Dermis microvascular lymphatic vessel endothelial cell (primary cell): ENCODE data around the gene SLC6A20. TPM values are rescaled to one million over a fixed set of nuclear protein-coding genes. Genes with fewer than 3 reads are reported as not detected.

Source experiments
- DNase-seq, 2 donors: peaks; one replicate each; pipeline versions ENCODE4 v3.0.0 to v3.0.0-alpha.2; 2010; ENCODE audit warnings: low read depth in 2 of 2
- total RNA-seq: library from RNA; depleted of rRNA; stranded (reverse); fragments of >200 nt; gene quantifications from 2 replicates; pipeline ENCODE4 v1.2.1, GENCODE V29; 2014

Gene SLC6A20
- total RNA-seq, 1 donor from 2014 or later: not detected

DNA sequence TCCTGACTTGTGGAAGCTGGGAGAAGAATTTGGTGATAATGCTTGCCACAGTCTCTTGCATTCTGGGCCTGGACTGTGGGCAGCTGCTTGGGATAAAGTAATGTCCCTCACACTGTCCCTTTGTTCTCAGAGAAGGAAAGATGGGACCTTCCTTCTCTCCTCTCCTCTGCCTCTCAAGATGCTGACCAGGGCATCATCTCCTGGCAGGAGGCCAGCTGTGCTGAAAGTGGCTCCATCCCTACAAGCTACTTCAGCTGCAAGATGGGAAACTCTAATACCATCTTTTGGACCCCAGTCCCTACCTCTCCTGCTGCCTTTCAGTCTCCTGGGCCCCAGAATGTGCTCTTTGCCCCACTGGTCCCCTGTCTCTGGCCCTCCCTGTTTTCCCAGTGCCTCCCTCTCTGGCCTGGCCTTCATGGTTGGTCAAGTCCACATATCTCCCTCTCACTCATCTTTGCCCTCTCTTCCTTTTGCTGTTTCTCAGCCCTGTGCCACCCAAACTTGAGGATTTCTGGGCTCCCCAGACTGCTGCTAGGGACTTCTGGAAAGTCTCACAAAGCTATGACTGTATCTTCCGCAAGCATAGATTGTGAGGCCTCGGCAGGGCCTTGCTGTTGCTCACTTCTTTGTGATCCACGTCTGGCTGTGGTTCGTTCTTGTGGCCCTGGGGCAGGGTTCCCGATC, 7.1 kb upstream of the SLC6A20 start:
- DNase-seq: no peak

DNA sequence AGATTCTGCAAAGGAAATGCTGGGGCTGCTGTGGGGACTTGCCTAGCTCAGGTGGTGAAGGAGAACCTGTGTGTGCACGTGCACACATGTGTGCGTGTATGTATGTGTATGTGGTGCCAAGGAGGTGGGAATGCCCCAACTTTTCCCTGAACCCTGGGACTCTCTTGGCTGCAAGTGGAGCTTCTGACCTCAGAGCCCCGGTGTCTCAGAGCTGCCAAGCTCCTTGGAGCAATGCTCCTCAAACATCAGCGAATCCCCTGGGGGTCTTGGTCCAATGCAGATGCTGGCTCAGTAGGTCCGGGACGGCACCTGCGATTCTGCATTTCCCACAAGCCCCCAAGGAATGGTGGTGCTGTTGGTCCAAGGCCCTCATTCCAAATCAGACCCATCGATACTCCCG, 5.8 kb upstream of the SLC6A20 start:
- no peak for DNase-seq

DNA sequence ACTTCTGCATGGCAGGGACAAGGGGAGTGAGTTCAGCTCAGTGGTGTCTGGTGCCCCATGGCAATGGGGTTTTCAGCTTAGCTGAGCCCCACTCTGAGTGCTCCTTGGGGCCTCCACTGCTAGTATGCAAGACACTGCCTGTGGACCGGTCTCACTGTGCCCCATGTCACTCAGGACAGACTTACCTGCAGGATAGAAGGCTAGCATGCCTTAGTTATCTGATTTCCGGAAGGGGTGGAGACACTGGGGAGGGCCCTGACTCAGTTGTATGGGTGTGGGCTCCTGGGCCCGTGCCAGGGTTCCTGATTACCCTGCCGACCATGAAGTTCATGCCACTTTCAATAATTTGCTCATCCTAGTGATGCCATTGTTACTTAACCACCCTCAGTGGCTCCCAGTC, 4.3 kb upstream of the SLC6A20 start:
- no peak for DNase-seq

DNA sequence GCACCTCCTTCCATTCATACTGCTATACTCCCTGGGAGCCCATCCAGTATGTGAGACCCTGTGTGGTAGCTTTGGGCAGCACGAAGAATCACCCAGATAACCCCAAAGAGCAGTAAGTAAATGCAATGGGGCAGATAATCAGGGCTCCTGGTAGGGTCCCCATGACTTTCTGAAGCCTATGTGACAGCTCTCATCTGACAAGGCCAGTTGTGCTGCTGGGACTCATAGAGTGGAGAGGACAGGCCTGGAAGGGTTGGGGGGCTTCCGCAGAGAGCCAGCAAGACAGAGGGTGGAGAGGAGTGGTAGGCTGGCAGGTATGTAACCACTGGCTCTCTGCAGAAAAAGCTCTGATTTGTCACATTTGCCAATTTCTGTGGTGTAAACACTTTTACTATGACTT, 3.2 kb upstream of the SLC6A20 start:
- DNase-seq: no peak

DNA sequence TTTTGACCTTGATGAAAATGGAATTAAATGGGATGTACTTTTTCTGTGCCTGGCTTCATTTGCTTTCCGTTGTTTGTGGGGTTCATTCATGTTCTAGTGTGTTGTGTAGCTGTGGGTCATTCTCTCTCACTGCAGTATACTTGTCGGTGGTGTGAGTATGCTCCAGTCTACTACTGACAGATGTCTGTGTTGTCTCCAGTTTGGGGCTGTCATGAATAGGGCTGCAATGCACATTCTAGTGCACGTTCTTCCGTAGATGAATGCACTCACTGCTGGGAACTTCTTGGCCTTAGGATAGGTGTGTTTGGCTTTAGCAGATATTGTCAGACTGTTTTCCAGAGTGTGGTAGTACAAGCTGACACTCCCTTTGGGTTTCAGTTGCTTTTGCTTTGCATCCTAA, 1.7 kb upstream of the SLC6A20 start:
- DNase-seq: no peak

DNA sequence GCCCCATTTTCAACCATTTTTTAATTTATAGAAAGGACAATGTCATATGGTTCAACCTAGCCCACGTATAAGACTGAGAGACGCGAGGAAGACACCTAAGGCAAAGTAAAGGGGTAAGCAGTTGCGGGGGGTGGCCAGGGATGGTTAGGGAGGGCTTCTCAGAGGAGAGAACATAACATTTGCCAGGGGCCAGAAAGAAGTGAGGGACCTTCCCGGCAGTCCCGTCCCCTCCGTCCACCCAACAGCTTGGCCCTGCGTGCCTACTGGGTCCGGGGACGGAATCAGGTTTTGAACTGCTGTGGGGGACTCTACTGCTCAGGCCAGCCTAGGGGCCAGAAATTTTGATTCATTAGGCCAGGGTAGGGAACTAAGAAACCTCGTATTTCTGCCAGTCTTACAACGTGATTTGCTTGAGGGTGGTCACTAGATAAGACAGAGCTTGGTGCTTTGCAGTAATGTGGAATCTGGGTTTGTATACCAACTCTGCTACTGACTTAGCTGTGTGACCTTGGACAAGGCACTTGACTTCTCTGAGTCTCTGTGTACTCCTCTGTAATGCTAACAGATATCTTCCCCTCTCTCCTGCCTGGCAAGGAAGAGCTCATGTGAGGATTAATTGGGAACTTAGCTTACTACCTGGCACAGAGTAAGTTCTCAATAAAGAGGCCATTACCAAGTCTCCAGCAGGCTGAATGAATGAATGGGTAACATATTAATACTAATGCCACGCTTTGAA, 734 bp upstream of the SLC6A20 start:
- no peak for DNase-seq

DNA sequence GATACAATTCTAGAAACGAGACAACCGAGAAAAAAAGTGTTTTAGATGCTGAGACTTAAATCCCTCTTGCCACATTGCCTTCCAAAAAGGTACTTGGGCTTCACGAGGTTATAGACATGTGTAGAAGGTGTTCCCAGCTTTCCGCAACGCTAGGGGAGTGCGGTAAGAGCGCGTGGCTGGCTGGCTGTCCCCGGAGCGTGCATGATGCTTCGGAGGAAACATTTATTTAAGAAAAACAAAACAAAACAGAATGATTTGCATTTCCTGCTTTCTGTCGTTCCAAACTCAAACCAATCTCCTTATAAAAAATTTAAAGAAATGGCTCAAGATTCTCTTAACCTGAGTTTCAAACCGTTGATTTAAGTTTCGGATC, 841 bp downstream of the SLC6A20 start:
- no peak for DNase-seq

DNA sequence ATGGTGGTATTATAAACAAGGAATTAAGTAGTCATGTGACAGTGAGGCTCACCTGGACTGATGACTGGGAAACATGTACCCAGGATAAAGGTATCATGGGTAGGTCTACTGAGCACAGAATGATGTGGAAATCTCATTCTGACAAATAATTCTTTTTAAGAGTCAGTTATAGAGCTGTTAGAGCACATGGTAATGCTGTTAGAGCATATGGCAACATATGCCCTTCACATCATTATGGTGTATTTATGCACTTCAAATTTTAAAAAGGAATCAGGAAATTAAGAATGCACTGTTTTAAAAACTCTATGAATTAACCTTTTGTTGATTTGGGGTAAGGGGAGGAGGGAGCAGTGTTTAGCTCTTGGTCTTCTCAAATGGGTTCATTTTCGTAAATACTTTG, 1.7 kb downstream of the SLC6A20 start:
- DNase-seq: no peak

DNA sequence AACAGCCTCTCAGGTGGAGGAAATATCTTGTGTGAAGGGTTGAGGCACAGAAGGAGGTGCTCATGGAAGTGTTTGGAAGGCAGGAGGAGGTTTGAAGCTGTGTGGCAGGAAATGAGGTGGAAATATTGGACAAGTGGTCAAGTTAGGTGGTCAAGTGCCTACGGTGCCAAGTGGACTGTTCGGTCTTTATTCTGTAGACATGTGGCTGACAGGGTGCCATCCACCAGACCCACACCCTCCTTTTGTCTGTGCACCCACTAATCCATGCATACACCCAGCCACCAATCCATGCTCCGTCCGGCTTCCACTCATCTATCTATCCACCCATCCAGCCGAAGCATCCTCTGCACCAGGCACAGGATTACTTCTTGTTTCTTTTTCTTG, 2.2 kb downstream of the SLC6A20 start:
- no peak for DNase-seq

DNA sequence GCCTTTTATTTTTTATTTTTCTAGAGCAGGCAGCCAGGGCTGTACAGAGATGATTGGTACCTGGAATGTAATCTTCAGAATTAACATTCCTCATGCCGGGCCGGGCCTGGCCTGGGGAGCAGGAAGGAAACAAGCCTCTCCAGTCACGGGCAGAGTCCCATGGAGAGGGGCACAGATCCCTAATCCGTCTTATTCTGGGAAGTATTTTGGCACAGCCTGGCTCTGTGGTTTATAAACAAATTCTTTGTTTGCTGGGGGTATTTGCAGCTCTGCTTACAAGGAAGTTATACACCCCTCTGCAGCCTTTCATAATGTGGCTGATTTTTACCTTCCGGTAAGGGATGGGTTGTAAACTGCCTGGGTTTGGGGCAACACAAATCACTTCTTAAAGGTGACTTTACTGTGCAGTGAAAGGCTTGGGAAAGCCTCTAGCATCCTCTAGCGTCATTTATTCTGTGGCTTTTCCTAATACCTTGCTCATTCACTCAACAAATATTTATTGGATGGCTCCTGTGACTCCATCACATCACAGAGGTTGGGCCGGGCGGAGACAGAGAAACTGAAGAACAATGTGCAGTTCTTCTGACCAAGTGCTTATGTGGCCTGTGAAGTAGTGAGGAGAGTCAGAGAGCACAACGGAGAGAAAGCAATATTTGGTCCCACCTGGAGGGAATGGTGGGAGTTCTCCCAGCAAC, 2.7 kb downstream of the SLC6A20 start:
- DNase-seq: no peak

DNA sequence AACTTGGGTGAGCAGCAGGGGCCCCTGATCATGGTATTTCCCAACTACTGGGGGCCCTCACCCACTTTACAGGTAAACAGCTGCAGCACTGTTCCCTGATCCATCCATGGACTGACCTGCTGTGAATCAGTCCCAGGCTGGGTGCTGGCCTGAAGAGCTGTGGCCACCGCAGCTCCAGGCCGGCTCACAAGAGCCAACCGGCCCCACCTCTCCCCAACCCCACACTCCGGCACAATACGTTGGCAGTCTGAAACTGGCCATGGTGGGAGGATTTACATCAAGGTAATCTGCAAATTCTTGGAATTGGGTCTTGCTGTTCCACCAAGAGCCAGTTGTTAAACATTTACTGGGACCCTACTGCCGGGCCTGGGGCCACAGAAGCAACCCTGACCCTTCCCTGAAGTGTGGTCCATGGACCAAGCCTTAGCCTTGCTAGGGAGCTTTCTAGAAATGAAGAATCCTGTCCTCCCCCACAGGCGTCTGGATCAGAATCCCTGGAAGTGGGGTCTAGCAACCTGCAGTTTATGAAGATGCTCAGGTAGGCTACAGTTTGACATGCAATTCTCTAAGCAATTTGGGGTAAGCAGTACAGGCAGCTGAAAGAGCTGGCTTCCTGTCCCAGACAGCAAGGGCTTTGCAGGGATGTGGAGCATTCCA, 3.7 kb downstream of the SLC6A20 start:
- DNase-seq: no peak

DNA sequence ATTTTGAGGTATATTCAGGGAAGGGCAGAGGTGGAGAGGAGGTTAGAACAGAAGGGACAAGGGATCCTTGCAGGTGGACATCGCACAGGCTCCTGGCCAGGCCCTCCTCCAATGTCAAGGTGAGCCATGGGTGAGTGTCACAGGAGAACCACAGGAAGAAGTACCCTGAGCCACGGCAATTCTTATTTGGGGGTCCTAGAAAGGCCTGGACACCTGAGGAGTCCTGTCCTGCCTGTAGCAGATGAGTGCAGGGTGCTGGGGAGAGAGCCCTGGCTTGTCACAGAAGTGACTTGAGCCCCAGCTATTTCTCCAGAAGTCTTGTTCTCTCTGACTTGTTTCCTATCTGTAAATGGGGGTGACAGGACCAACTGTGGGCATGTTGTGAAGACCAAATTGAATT, 4.3 kb downstream of the SLC6A20 start:
- DNase-seq: no peak

DNA sequence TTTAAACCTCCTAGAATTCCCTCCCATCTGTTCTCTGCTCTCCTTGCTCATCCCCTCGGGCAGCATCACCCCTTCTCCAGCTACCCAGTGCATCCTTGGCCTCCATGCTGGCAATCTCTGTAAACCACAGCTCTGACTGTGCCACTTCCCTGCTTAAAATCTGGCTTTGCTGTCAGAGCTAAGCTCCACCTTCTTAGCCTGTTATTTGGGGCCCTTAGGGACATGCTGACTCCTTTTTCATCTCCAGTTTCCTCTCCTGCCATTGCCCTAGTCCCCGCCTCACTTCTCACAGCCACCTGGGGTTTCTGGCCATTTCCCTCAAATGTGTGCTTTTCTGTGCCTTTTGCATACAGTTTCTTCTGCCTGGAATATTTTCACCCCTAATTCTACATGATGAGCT, 5.7 kb downstream of the SLC6A20 start:
- no peak for DNase-seq

DNA sequence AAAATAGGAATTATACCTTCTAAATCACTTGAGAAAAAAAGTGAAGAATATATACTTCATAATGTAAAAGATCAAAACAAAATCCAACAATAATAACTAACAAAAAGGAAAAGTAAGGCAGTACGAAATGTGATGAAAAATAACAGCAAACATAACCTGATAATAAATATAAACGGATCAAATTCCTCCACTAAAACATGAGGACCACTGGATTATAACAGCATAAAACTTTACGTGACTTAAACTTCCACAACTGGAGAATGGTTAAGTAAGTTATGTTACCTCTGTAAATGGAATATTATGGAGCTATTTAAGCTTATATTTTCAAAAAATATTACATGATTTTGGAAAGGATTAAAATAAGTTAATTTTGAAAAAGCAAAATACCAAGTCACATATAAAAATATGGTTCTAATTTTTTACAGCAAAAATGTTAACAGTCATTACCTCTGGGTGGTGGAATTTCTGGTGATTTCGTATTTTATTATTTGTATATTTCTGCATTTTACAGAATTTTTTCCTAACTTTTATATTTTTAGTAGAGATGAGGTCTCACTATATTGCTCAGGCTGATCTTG, 7.0 kb downstream of the SLC6A20 start:
- DNase-seq: no peak

DNA sequence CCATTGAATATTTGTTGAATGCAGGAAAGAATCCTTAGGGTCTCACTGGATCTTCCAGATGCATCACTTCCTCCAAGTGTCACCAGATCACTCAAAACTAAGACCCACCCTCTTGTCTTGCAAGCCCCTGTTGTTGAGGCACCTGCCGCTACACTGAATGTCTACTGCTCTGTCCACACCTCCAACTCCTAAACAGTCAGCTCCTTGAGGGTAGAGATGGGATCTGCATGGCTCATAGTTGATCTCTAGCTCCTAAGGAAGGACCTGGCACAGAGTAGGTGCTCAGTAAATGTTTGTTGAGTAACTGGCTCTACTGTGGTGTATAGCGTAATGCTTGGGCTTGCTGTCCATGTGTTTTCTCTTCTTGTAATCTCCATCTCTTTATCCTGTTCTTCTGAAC, 8.8 kb downstream of the SLC6A20 start:
- DNase-seq: no peak

DNA sequence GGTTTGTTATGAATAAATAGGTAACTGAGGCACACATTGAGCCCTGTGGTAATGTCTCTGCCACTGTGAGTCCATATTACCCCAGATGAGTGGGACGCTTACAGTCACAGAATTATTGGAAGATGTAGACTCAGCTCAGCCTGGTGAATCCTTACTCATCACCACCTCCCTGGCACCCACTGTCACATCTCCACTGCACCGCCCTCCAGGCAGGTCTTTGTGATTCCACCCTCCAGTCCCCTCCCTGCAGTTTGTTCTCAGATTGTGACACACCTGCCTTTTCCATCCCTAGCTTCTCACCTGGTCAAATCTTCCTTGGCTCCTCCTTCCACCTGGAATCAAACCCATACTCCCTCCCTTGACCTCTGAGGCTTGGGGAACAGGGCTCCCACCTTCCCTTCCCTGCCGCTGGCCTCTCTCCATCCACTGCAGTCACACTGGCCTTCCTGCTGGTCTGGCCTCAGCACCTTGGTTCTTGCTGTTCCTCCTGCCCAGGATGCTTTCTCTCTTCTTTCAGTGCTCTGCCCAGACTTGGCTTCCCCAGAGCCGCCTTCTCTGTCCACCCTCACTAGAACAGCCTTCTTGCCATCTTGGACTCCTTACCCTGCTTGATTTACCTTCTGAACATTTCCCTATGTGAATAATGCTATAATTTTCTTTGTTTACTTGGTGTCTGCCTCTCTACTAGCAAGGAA, 9.4 kb downstream of the SLC6A20 start:
- no peak for DNase-seq

DNA sequence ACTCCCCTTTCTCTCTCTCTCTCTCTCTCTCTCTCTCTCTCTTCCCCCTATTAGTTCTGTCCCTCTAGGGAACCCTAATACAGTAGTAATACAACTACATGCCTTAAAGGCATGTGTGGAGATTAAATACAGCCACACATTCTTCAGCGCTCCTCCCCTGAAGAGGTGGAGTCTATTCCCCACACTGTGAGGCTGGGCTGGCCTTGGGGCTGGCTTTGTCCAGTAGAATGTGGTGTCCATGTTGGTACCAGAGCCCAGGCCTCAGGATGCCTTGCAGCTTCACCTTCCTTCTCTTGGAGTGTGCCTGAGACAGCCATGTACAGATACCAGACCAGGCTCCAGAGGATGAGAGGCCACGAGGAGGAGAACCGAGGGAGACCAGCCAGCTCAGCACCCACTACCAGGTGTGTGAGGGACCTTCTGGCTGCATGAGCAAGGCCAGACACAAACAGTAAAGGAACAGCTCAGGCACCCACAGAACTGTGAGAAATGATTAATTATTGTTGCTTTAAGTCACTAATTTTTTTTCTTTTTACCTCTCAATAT, 10.7 kb downstream of the SLC6A20 start:
- no peak for DNase-seq

DNA sequence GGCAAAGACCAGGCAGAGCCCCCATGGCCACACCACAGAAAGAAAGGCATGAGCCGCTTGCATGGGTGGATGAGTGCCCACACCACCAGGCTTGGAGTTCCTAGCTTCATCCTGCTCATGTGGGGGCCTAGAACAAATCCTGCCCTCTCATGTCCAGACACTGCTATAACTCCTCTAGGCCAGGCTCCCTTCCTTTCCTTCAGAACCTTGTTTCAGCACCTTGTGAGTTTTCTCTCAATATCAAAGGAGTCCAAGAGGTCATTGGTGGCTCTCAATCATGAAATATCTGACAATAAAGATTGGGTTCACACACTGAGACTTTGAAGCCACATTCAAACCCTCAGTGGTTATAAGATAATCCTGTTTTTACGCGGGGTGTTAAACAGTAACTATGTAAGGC, 12.7 kb downstream of the SLC6A20 start:
- DNase-seq: no peak

DNA sequence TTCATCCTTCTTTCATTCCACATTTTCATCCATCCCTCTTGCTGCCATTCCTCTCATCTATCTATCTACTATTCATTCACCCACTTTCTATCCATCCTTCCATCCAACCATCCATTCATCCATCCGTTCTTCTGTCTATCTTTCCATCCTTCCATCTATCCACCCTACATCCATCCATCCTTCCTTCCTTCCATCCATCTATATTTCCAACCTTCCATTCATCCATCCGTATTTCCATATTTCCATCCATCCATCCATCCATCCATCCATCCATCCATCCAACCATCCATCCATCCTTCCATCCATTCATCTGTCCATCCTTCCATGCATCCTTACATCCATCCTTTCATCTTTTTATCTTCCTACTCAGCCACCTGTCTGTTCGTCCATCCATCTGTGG, 14.0 kb downstream of the SLC6A20 start:
- DNase-seq: no peak

DNA sequence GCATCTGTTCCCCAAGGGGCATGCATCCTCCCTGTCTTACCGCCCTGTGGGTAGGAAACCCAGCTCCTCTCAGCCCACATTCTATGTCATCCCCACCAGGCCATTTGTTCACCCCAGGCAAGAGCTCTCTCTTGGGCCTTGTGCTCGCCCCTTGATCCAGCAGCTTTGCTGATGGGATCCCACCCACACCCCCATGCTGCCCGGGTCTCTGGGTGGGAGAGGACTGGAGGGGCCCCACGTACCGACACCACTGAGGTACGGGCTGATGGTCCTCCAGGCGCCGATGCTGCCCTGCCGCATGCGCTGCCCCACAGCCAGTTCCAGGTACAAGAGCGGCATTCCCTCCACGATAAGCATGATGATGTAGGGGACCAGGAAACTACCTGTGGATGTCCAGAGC, 14.5 kb downstream of the SLC6A20 start:
- no peak for DNase-seq

DNA sequence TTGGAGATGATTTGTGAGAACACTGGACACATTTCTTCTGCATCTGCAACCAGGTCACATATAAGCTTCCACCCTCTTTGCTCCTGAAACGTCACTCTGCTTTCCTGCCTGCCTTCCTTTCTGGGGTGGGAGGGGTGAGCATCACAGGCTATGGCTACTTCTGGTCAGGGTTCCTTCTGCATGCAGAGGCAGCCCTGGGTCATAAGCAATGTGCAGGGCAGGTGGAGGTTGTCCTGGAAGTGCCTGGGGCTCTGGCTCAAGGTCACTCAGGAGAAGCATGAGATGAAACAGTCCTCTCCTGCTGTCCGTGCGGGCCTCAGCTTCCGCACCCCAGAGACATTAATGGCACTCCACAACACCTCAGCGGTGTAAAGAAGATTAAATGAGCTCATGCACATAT, 15.1 kb downstream of the SLC6A20 start:
- no peak for DNase-seq
